GDM1 (cell line): Measurements from ENCODE around the gene HOXD12.

Experiments
- DNase-seq: peaks from one replicate; lab custom pipeline; 2025; lab: John Stamatoyannopoulos, UW

The HOXD12 gene

DNA sequence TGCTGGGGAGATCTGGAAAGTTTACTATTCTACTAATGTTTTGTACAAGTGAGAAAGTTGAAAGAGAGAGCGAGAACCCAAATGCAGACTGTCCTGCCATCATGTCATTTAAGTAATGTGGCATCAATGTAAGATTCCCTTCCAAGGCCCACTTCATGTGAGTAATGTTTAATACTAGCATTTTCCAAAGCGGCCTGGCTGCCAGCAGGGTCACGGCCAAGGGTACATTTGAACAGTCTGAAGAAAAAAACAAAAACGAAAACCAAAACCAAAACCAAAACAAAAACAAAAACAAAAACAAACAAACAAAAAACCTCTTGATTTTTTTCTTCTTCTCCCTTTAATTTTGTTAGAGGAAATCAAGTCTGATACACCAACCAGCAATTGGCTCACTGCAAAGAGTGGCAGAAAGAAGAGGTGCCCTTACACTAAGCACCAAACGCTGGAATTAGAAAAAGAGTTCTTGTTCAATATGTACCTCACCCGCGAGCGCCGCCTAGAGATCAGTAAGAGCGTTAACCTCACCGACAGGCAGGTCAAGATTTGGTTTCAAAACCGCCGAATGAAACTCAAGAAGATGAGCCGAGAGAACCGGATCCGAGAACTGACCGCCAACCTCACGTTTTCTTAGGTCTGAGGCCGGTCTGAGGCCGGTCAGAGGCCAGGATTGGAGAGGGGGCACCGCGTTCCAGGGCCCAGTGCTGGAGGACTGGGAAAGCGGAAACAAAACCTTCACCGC lies 19.2 kb downstream of the HOXD12 start:
- no peak for DNase-seq

DNA sequence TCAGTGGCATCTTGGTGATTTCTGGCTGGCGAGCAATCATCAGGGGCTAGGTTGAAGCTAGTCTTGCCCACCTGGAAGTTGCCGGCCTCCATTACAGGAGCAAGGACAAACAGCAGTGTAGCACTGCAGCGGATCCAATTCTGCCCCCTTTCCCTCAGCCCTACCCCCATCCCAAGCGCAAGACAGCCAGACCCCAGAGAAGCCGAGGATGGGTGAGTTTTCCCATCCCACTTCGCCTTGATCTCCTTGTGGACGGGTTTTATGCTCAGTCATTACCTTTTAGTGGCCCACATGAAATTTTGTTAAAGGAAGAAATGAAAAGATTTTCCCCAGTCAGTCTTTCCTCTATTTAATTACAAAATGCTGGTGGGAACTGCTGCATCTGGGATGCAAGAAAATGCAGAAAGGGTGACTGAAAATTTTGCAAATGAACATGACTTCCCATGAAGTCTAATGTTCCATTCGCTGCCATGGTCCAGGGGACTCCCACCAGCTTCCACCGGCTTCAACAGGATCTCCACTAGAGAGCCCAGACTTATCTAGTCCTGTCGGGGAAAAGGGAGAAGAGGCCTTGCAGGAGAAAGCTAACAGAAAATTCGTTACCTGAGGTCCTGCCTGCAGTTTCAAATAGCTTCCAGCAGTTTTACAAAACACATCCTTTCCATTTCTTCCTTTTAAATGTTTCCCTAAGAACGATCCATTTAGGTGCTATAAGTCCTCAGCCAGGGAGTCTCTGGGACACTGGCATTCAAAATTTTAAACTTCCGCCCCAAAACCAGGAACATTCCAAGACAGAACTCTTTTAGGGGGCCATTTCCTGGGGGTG lies 21.0 kb downstream of the HOXD12 start:
- no peak for DNase-seq

DNA sequence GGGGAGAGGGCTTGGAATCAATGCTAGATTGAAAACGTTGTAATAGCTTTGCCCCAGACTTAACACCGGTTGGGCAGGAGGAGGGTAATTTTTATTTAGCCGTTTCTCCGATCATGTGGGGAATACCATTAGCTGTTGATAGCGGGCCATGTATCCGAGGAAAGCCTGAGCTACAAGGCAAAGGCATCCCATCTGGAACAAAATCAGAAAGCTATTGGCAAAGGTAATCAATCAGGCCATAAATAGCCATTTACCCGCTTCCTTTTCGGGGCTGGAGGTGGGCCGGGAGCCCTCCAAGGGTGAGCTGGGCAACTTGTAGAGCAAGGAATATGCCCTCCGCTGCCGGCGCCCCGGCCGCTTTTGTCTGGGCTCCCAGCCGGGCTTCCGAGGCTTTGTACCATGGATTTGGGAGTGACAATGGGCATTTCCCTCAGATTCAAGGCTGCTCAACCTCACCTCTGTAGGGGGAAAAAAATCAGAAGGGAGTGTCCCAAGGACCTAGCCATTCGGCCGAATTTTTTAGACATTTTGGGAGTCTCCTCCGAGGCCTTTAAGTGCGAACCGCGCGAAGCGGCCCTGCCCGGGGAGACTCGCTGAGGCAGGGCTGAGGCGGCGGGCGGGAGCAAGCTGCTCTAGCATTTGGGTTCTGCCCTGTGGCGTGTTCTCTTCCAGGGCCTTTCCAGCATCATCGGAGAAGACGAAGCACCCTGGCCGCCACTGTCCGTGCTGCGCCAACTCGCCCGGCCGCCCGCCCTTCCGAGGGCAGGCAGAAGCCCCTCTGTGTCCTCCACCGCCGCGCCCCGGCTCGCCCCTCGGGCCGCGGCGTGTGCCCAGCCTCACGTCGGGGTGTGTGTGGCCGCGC lies 21.8 kb downstream of the HOXD12 start:
- DNase-seq: no peak

DNA sequence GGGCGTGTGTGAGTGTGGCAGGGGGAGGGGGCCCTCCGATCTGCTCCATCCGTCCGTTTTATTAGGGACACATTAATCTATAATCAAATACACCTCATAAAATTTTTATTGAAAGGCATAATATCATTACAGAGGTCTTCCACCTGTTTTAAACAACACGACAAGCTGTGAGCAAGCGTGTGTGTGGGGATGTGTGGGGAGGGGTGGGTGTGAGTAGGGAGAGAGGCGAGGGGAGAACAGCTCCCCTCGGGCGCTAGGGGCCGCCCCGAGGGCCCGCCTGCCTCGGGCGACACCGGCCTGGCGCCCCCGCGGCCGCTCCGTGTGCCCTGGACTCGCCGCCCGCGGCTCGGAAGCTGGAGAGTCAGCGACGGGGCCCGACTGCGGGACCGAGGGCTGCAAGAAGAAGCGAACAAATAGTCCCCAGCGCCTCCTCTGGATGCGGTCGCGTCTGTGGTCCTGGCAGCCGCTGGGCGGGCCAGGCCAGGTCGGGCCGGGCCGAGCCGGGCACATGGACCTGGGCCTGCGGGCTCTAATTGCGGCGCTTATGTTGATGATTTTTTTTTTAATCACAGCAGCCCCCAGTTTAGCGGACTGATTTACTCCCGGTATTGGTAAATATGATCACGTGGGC lies 22.6 kb downstream of the HOXD12 start:
- no peak for DNase-seq

DNA sequence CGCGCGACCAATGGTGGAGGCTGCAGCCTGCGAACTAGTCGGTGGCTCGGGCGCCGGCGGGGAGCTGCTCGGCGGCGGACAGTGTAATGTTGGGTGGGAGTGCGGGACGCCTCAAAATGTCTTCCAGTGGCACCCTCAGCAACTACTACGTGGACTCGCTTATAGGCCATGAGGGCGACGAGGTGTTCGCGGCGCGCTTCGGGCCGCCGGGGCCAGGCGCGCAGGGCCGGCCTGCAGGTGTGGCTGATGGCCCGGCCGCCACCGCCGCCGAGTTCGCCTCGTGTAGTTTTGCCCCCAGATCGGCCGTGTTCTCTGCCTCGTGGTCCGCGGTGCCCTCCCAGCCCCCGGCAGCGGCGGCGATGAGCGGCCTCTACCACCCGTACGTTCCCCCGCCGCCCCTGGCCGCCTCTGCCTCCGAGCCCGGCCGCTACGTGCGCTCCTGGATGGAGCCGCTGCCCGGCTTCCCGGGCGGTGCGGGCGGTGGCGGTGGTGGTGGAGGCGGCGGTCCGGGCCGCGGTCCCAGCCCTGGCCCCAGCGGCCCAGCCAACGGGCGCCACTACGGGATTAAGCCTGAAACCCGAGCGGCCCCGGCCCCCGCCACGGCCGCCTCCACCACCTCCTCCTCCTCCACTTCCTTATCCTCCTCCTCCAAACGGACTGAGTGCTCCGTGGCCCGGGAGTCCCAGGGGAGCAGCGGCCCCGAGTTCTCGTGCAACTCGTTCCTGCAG lies 23.3 kb downstream of the HOXD12 start, which contains the start of gene HOXD9:
Gene HOXD9, plus strand, starts transcription at position 37 of the 728 bp plus-strand sequence. Its CDS starts 50 bp downstream, at position 87.
- DNase-seq: no peak

DNA sequence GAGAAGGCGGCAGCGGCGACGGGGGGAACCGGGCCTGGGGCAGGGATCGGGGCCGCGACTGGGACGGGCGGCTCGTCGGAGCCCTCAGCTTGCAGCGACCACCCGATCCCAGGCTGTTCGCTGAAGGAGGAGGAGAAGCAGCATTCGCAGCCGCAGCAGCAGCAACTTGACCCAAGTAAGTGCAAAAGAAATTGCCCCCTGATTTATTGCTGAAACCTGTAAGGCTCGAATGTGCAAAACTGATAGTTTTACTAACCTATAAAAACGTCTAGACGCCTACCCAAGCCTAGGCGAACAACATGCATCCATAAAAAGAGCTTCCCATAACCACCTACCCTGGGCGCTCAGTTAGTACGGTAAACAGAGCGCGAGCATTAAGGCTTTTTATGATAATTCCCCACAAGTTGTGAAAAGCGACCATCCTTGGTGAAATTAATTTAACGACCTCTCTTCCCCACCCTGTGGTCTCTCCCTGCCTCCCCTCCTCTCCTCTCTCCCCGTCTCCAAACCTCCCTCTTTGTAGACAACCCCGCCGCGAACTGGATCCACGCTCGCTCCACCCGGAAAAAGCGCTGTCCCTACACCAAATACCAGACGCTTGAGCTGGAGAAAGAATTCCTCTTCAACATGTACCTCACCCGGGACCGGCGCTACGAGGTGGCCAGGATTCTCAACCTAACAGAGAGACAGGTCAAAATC lies 24.0 kb downstream of the HOXD12 start:
- DNase-seq: no peak

DNA sequence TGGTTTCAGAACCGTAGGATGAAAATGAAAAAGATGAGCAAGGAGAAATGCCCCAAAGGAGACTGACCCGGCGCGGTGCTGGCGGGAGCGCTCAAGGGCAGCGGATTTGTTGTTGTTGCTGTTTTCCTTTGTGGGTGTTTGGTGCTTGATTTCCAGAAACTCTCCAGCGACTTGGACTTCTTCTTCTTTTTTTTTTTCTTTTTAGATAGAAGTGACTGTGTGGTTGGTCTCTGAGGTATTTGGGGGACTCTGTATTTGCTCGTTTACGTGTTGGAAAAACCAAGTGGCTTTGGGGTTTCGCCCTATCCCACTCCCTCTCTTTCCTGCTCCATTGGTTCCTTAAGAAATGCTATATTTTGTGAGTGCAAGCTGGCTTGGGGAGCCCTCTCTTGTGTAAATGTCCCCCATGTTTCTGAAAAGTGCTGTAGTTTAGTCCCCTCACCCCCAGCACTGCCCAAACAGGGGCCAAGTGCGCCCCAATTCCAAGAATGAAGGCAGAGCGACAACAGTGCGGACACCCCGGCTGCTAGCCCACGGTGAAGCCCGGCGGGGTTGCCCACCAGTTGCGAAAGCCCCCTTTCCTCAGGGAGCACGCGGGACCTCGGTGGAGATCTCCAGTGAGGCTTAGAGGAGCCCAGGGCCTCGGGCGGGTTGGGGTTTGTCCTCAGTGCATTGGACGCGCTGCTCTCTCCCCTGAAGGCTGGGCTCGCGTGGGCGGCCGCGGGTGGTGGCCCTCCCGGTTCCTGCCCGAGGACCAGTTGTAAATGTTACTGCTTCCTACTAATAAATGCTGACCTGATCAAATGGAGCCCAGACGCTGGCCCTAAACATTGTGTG lies 24.7 kb downstream of the HOXD12 start:
- DNase-seq: no peak

DNA sequence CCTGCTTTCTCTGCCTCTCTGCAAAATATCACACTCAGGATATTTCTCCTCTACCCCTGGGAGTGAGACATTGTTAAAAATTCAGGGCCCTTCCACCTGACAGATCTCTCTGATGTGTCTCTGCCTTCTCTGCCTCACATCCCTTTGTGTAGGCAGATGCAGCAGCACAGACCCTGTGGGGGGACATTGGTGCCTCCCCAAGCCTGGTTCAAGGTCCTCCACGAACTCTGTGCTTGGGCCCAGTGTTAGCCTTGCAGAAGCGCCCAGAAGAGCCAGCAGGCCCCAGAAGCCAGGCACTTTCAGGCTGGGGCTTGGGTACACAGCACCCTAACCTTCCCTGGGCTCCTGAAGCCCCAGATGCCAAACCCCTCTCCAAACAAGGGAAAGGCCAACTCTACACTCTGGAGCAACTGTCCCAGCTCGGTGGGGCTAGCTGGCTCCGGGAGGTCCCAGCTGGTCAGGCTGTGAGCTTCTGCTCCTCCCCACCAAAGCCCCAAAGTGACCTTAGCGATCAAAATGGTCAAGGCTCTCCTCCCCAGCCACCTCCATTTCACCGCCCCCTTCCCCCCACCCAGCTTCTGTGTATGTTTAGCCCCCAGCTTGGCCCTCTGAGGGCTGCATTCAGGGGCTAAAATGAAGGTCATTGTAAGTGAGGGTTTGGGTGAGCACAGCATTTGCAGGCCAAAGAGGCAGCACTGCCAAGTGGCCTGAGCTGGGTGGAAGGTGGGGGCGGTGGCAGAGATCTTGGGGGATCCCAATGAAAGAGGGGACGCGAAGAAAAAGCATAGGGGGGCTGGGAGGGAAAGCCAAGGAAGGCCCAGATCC lies 25.6 kb downstream of the HOXD12 start:
- DNase-seq: no peak

DNA sequence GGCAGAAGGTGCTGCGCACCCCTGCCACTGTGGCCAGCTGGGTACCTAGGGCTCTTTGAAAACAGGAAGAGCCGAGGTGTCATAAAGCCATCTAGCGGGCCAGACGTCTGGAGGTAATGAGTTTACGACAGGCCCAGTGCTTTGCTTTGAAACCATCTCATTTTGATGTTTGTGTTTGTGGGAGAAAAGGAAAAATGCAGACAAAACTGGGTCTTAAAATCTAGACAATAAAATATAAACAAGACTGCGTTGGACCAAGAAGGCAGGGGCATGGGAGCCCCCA lies 26.1 kb downstream of the HOXD12 start:
- no peak for DNase-seq

DNA sequence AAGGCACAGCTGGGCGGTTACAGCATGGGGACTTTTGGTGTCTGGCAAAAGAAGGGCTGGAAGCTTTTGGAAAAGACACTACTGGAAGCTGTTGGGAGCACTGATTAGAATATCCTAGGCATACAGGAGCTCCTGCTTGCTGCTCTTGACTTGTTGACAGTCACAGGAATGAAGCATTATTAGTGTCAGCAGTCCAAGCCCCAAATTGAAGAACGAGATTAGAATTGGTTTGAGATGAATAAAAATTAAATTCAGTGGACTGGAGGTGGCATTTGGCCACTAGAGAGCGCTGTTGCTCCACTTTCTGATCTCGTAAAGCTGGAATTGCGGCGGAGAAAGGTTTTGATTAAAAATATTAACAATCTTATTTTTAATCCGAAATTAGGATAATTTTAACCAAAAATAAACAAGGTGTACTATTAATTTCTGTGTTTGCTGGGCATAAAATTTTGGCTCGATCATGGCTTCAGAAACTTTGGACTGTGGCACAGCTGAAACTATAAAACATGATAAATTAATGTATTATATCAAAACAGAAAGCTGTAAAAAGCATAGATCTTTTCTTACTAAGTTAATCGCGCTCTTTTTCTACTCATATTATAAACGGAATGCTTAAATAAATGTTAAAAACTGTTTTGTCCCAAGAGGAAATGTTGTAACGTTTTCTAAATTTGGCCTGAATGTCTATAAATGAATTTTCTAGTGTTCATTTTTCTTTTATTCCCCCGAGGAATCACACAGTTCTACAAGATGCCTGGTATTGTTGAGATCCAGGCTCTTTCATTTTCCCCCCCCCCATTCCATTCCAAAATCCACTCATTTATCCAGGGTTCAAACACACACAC lies 27.6 kb downstream of the HOXD12 start:
- DNase-seq: no peak

DNA sequence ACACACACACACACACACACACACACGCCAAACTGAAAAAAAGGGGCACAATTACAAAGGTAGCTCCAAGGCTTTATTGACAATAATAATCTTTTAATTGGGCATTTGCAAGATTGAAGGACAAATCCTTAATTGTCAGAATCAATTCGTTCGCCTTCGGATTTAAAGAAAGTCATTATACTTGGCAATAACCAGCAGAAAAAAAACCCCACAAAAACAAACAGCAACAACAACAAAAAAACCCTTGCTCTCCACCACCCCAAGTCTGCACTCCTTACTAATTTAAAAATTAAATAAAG lies 28.1 kb downstream of the HOXD12 start:
- no peak for DNase-seq

DNA sequence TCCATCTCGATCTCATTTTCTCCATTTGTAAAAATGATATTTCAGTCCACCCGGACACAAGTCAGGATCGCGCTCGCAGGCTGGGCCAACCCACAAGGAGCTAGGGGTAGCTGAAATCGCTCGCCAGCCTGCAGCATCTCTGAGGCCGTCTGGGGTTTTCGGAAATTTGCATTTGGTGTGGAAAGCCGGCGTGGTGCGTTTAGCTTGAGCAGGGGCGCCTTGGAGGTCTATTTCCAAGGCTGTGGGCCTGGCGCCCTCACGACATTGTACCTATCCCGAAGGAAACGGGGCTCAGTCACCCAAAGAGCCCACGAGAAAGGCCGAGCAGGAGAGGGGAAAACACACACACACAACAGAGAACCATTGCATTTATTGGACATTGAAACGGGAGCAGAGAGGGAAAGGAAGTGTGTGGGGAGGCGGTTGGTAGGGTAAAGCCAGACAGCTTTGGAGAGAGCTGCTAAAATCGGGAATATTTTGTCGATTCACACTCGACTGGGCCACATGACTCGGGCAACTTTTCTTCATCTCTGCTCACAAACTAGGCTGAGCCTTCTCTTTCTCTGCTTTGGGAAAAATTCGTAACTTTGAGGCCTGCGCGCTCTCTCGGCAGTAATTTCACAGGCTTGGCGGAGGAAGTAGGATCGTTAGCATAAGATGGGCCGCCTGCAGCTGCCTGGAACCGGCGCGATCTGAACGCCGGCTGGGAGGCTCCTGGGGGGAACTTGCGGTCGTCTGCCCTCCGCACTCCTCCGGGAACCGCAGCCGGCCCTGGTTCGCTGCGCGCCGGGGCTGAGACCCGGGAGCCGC lies 28.8 kb downstream of the HOXD12 start:
- DNase-seq: no peak

DNA sequence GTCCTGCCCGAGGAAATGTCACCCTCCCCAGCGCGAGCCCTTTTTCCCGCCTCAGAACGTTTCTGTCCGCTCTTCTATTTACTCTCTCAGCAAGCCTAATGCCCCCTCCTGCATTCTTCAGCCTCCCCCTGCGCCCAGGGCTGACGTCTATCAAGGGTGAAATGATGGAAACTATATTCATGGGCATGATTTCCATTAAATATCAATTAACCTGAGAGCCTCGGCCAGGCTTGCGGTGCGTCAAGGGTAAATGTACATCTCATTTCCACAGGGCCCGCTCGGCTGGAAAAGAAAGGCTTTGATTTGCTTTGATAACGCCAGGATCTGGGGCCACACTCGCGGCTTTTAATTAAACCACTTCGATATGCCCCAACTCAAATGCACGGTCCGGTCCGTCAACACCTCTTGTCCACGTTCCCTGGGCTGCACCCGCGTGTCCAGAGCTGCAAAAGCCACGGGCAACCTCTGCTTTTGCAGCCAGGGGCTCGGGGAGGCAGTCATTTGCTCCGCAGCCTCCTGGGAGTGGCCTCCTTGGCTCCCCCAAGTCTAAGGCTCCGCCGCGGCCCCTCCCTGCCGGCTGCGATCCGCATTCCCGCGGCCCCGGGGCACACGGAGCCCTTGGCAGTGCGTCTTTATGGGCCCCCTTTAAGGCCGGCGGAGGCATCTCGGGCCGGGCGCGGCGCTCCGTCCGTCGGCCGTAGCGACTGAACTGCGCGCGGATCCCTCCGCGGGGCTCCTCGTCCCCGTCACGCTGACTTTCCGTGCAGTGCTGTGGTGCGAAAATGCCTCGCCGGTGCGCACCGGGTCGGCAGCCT lies 29.6 kb downstream of the HOXD12 start, which contains the start of gene HOXD8:
Gene HOXD8, plus strand, starts transcription at position 724 of the 815 bp plus-strand sequence. CDS start 662 bp downstream, outside the sequence.
- no peak for DNase-seq

DNA sequence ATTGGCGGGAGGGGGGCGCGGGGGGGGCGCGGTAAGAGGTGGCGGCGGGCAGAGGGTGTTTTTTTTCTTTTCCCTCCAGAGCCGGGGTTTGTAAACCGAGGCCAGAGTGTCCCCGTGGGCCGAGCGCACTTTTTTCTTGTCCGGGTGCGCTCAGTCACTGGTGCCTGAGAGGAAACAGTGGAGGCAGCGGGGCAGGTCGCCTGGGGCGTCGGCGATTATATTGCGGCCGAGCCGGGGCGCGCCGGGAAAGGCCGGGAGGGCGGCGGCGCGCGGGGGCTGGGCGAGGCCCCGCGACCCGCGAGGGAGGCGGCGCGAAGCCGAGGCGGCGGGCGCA lies 30.2 kb downstream of the HOXD12 start:
- no peak for DNase-seq

DNA sequence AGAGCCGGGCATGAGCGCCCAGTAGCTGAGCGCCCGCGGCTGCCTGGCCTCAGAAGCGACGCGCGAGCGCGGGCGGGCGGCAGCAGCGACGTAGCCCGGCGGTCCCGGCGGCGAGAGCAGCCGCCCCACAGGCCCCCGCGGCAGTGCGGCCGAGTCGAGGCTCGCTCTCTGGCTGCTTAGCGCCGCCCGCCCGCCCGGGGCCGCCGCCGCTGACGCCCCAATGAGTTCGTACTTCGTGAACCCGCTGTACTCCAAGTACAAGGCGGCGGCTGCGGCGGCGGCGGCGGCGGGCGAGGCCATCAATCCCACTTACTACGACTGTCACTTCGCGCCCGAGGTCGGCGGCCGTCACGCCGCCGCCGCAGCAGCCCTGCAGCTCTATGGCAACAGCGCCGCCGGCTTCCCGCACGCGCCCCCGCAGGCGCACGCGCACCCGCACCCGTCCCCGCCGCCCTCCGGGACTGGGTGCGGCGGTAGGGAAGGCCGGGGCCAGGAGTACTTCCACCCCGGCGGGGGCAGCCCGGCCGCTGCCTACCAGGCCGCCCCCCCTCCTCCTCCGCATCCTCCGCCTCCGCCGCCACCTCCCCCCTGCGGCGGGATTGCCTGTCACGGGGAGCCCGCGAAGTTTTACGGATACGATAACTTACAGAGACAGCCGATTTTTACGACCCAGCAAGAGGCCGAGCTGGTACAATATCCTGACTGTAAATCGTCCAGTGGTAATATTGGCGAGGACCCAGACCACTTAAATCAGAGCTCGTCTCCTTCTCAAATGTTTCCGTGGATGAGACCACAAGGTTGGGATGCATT lies 30.8 kb downstream of the HOXD12 start:
- DNase-seq: no peak
